ENCODE data around the gene SLC9A3. TPM values are rescaled to one million over a fixed set of nuclear protein-coding genes. Genes with fewer than 3 reads are reported as not detected.

SLC9A3 gene
- total RNA-seq, 4 donors from 2014 or later, result 2.4 to 3.8 (median 3.5) TPM

DNA sequence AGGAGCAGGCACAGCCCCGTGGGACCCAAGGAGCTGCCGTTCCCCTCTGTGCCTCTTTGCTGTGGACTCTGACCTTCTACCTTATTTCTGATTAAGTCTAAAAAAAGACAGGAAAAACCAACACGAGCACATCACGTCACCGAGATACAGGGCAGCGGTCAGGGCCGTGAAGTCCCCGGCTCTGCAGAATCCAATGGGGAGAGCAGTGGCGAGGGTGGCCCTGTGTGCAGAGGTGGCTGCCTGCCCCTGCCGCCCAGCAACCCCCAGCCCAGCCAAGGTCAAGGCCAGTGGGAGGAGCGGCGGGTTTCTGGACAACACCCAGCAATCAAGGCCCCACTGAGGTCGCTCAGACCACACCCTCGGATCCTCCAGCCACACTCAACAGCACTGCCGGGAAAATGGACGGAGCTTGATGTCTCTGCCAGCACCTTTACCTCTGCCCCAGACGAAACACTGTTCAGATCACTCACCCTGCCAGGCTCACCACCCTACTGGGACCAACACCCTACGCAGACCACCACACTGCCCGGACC lies 32.7 kb upstream of the SLC9A3 start:
- TF ChIP-seq POLR2A (IDR thresholded peaks at IDR 0.05), result no peak
- TF ChIP-seq, protein P1, sequence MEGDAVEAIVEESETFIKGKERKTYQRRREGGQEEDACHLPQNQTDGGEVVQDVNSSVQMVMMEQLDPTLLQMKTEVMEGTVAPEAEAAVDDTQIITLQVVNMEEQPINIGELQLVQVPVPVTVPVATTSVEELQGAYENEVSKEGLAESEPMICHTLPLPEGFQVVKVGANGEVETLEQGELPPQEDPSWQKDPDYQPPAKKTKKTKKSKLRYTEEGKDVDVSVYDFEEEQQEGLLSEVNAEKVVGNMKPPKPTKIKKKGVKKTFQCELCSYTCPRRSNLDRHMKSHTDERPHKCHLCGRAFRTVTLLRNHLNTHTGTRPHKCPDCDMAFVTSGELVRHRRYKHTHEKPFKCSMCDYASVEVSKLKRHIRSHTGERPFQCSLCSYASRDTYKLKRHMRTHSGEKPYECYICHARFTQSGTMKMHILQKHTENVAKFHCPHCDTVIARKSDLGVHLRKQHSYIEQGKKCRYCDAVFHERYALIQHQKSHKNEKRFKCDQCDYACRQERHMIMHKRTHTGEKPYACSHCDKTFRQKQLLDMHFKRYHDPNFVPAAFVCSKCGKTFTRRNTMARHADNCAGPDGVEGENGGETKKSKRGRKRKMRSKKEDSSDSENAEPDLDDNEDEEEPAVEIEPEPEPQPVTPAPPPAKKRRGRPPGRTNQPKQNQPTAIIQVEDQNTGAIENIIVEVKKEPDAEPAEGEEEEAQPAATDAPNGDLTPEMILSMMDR (IDR thresholded peaks at IDR 0.05), result no peak

DNA sequence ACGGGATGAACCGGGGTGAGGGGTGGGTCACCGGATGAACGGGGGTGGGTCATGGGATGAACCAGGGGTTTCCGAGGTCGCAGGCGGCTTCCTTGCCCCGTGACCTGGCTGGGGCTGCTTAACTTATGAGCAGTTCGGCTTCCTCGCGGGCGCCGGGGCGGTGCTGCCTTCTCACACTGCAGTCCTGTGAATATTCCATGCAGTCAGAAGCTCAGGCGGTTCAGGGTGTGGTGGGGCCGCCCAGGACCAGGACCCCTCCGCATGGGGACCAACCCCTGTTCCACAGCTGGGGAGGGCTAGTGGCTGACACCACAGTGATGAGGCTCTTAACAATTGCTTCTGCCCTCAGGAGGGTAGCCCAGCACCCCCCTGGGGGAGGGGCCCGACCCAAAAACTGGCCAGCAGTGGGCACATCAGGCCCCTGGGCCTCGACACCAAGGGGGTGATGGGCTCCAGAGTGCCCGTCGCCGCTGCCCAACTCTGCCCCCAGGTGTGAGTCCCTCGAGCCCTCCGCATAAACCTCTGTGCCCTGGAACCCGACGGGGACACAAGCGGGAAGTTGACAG lies 30.9 kb upstream of the SLC9A3 start:
- Histone ChIP-seq H3K4me3 (no peak overlapping the region), H3K36me3 (no peaks in the 10 kb centered on the region), H3K4me1 (no peaks in the 10 kb centered on the region), H3K9me3 (peaks cover 0 to 5% (median 0%) of the 10 kb centered on the region in 3 donors), H3K27me3 (peaks cover 0 to 56% (median 0%) of the 10 kb centered on the region in 4 donors), H3K27ac (no peak overlapping the region)
- intact Hi-C loops (cut with DNase I), result no loop called here
- 80 to 96% methylated on average over 5 to 14 of the region's 27 CpGs for WGBS, 2 donors
- TF ChIP-seq POLR2A (IDR thresholded peaks at IDR 0.05), result no peak
- TF ChIP-seq, protein P1 (IDR thresholded peaks at IDR 0.05), result no peak
- no peak for DNase-seq

More for the DNA sequence above, 32.7 kb upstream of the SLC9A3 start:
- no peak for DNase-seq
- WGBS, 2 donors, result 73 to 88% methylated on average over 8 to 15 of the region's 19 CpGs
- Histone ChIP-seq H3K4me1 (no peaks in the 10 kb centered on the region), H3K9me3 (no peaks in the 10 kb centered on the region), H3K27me3 (peaks cover 0 to 54% (median 3%) of the 10 kb centered on the region in 4 donors), H3K27ac (no peak overlapping the region), H3K4me3 (no peak overlapping the region), H3K36me3 (no peaks in the 10 kb centered on the region)
- intact Hi-C loops (cut with DNase I), result no loop called here

DNA sequence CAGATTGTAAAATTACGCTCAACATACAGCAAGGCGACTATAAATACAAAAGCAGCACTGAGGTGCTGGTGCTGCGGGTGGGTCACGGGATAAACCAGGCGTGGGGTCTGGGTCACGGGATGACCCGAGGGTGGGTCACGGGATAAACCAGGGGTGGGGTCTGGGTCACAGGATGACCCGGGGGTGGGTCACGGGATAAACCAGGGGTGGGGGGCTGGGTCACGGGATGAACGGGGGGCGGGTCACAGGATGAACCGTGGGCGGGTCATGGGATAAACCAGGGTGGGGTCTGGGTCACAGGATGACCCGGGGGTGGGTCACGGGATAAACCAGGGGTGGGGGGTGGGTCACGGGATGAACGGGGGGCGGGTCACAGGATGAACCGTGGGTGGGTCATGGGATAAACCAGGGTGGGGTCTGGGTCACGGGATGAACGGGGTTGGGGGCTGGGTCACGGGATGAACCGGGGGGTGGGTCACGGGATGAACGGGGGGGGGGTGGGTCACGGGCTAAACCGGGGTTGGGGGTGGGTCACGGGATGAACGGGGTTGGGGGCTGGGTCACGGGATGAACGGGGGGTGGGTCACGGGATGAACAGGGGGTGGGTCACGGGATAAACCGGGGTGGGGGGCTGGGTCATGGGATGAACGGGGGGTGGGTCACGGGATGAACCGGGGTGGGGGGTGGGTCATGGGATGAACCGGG lies 30.2 kb upstream of the SLC9A3 start:
- DNase-seq, result no peak
- peaks cover 0 to 56% (median 0%) of the 10 kb centered on the region in 4 donors for H3K27me3 ChIP-seq
- H3K4me1 ChIP-seq, result no peaks in the 10 kb centered on the region
- intact Hi-C loops (cut with DNase I), result no loop called here
- WGBS, 2 donors, result 62% methylated on average over 4 of the region's 40 CpGs; no CpG with 5 or more reads in 1 of the 2 donors
- H3K9me3 ChIP-seq, result peaks cover 0 to 5% (median 0%) of the 10 kb centered on the region in 3 donors
- TF ChIP-seq, protein P1 (IDR thresholded peaks at IDR 0.05), result no peak
- no peak for TF ChIP-seq POLR2A (IDR thresholded peaks at IDR 0.05)
- no peaks in the 10 kb centered on the region for H3K36me3 ChIP-seq
- no peak overlapping the region for H3K27ac ChIP-seq
- H3K4me3 ChIP-seq, result no peak overlapping the region

DNA sequence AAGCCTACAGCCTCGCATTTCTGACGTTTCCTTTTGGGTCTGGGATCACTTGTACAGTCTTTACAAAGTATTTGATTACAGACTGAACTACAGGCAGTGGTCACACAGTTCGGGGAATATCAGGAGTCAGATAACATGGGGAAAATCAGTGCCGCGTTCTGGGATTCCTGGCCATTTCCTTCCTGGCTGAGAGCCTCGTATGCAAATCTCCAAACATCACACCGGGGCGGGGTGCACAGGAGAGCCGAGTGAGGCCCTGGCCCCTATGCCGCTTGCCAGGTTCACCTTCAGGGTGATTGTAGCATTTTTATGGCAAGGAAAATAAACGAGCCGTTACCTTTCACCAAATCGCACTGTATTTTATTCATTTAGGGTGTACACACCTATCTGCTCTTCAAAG lies 29.6 kb upstream of the SLC9A3 start:
- 20 to 22% methylated on average over 10 to 11 of the region's 13 CpGs for WGBS, 2 donors

More for the DNA sequence above, 29.6 kb upstream of the SLC9A3 start:
- Histone ChIP-seq H3K9me3 (peaks cover 0 to 5% (median 0%) of the 10 kb centered on the region in 3 donors), H3K4me3 (no peak overlapping the region), H3K4me1 (no peaks in the 10 kb centered on the region), H3K27ac (no peak overlapping the region), H3K27me3 (peaks cover 0 to 56% (median 0%) of the 10 kb centered on the region in 4 donors), H3K36me3 (no peaks in the 10 kb centered on the region)
- TF ChIP-seq POLR2A (IDR thresholded peaks at IDR 0.05), result no peak
- TF ChIP-seq, protein P1 (IDR thresholded peaks at IDR 0.05), result no peak
- no peak for DNase-seq
- intact Hi-C loops (cut with DNase I), result no loop called here

All from esophagus squamous epithelium (tissue), 5 donors.